AG04450 (cell line): ENCODE data around the gene DOCK9. TPM values are rescaled to one million over a fixed set of nuclear protein-coding genes. Genes with fewer than 3 reads are reported as not detected.

Experiments used
- CTCF ChIA-PET: fragments of 300-600, 350-600 bp; formaldehyde crosslinking; extraction: SDS; loops from one replicate; lab custom pipeline; 2022; ENCODE audit warnings: antibody characterized with exemption, inconsistent platforms; lab: Charles Lee
- POLR2A ChIA-PET: fragments of 350-600 bp; formaldehyde crosslinking; extraction: SDS; loops from one replicate; lab custom pipeline; 2021; ENCODE audit warnings: antibody characterized with exemption, inconsistent platforms; lab: Yijun Ruan, JAX
- DNase-seq: peaks from one replicate; pipeline ENCODE4 v3.0.0-alpha.2; 2011; ENCODE audit warnings: low read depth, low spot score
- H3K27ac ChIP-seq: one replicate; pipeline ENCODE4 v1.5.1; 2012; ENCODE audit warnings: low read depth, low read length, control low read depth
- H3K27me3 ChIP-seq: one replicate; pipeline ENCODE4 v1.6.0; 2012; ENCODE audit warnings: low read length; ENCODE audit not compliant: control insufficient read depth, insufficient read depth
- H3K4me3 ChIP-seq: 2 replicates; pipeline ENCODE4 v1.5.1; 2011; ENCODE audit warnings: mild to moderate bottlenecking, low read depth, low read length, control low read depth
- H3K9me3 ChIP-seq: 2 replicates; pipeline ENCODE4 v1.5.1; 2012; ENCODE audit warnings: low read length; ENCODE audit not compliant: control insufficient read depth, insufficient read depth
- CTCF ChIP-seq: IDR thresholded peaks from 2 replicates; pipeline ENCODE4 v1.5.1; 2011; ENCODE audit warnings: low read depth, low read length, control low read depth, inconsistent platforms
- polyA plus RNA-seq: library from polyadenylated mRNA; depleted of rRNA; stranded (reverse); fragments of >200 nt; gene quantifications from 2 replicates; pipeline ENCODE4 v1.2.3, GENCODE V29; 2011

Gene DOCK9
- polyA plus RNA-seq, 1 experiment: 9.6 TPM

GRCh38 chr13:98930151-98930591, 47.7 kb downstream of the DOCK9 start:
- POLR2A ChIA-PET: no interaction called here
- Histone ChIP-seq H3K27ac (no peak overlapping the region), H3K9me3 (peaks cover 5% of the 10 kb centered on the region; the same call in 1 of the 2 replicates), H3K4me3 (no peak overlapping the region), H3K27me3 (no peaks in the 10 kb centered on the region)
- CTCF ChIA-PET: no interaction called here
- no peak for DNase-seq
- no peak for TF ChIP-seq CTCF

GRCh38 chr13:98927951-98928927, 49.6 kb downstream of the DOCK9 start:
- H3K4me3 ChIP-seq: no peak overlapping the region
- no peaks in the 10 kb centered on the region for H3K27me3 ChIP-seq
- TF ChIP-seq CTCF: no peak
- ChIA-PET POLR2A (no interaction called here), CTCF (no interaction called here)
- H3K27ac ChIP-seq: no peak overlapping the region
- peak; percentile 6 for DNase-seq
- H3K9me3 ChIP-seq: no peaks in the 10 kb centered on the region

- H3K27ac ChIP-seq: no peak overlapping the region
- POLR2A ChIA-PET: no interaction called here
- no peaks in the 10 kb centered on the region for H3K9me3 ChIP-seq
- no peak overlapping the region for H3K4me3 ChIP-seq
- CTCF ChIA-PET: no interaction called here
- H3K27me3 ChIP-seq: no peaks in the 10 kb centered on the region
- no peak for TF ChIP-seq CTCF
- DNase-seq: no peak
Measured at GRCh38 chr13:98925949-98926348, 51.9 kb downstream of the DOCK9 start.

GRCh38 chr13:98923641-98924397, 54.0 kb downstream of the DOCK9 start:
- no peak for DNase-seq
- Histone ChIP-seq H3K9me3 (no peaks in the 10 kb centered on the region), H3K27me3 (no peaks in the 10 kb centered on the region), H3K4me3 (no peak overlapping the region), H3K27ac (no peak overlapping the region)
- TF ChIP-seq CTCF: no peak
- POLR2A ChIA-PET: no interaction called here
- CTCF ChIA-PET: no interaction called here
